GM19043 (cell line): Measurements from ENCODE around the gene INO80B.
"Not testable (repeated sequence)": the region's sequence is repeated elsewhere in the genome, so short reads cannot be mapped to it uniquely, and the experiment has no call there.

Source experiments
- ATAC-seq: cut with Tn5 transposase; IDR thresholded peaks from one replicate; pipeline ENCODE4 v1.9.1; 2021; ENCODE audit warnings: low read depth; ENCODE audit not compliant: unreplicated experiment

The INO80B gene

GRCh38 chr2:74474481-74474880 is 19.6 kb downstream of the INO80B start:
- no peak for ATAC-seq

- ATAC-seq, result no peak
Measured at GRCh38 chr2:74474899-74475298, 20.0 kb downstream of the INO80B start.

GRCh38 chr2:74481431-74481830 is 26.5 kb downstream of the INO80B start:
- no peak for ATAC-seq

DNA sequence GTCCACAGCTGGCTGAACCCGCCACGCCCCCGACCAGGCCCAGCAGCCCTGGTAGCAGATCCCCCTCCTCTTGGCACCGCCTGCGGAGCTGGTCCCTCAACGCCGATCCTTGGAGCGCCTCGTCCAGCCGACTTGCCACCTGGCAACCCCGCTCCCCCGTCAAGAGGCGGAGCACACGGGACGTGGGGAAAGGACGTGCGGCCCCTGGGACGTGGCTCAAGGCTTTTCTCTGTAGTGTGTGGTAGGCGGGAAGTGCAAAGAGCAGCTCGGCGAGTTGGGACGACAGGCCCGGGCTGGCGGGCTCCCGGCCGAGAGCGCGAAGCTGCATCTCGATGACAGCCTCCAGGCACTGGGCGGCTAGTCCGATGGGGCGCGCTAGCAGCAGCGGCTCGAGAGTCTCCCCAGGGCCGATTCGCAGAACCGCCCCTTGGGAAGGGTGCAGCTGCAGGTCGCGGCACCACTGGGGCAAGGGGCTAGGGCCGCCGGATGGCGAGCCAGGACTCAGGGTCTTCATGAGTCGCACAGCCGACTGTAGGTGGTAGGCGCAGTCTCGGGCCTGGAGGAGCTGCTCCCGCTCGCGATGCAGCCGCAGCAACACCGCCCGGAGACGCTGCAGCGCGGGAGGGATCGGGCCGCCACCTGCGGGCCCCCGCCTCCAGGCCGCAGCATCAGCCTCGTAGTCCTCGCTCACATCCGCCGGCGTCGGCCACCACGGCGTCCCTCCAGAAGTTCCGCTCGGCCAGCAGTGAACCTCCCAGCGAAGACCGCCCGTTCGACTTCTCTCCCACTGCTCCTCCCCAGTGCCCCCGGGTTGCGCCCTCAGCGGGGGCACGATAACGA is 27.3 kb downstream of the INO80B start:
- ATAC-seq, result peak; percentile 36

- peak; percentile 90 for ATAC-seq
Measured at GRCh38 chr2:74482801-74483674, 28.2 kb downstream of the INO80B start, which contains the start of the genes CCDC142 and TTC31. TSS of gene CCDC142 (minus strand) at chr2:74482998. CDS start at chr2:74482837, 161 bp downstream. TSS of gene TTC31 (plus strand) at chr2:74483081. CDS start at chr2:74483096, 15 bp downstream.

GRCh38 chr2:74483675-74484164 is 28.8 kb downstream of the INO80B start:
- not testable (repeated sequence) for ATAC-seq

GRCh38 chr2:74486141-74486540 is 31.3 kb downstream of the INO80B start:
- no peak for ATAC-seq

- ATAC-seq, result no peak
Measured at GRCh38 chr2:74488643-74489481, 34.0 kb downstream of the INO80B start.

GRCh38 chr2:74489906-74490305 is 35.0 kb downstream of the INO80B start:
- ATAC-seq, result no peak

DNA sequence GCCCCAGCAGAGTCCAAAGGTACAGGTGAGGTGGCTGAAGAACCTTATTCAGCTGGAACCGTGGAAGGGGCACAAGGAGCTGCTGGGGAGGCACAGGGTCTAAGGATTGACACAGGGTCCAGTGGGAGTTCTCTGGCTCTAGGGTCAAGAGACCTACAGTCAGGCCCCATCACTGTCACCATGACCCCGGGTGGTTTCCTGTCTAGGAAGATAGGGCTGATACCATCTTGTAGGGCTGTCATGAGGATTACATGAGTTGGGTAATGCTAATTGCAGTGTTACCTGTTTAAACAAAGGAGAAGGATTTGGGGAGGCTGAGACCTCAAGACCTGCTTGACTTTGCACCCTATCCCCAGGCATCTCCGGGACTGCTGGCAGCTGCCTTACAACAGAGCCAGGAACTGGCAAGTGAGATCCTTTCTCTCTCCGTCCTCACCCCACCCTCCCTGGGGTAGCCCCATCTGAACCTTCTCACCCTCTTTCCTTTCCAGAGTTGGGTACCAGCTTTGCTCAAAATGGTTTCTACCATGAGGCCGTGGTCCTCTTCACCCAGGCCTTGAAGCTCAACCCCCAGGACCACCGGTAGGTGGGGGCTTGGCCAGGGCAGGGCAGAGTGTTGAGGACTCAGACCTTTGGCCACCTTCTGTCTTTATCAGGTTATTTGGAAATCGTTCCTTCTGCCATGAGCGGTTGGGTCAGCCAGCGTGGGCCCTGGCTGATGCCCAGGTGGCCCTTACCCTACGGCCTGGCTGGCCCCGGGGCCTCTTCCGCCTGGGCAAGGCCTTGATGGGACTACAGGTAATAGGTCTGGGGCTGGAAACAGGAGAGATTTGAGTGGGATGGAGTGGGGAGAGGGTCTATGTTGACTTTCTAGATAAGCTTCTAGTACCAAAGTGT is 37.0 kb downstream of the INO80B start:
- ATAC-seq, result no peak

GRCh38 chr2:74493546-74493945 is 38.7 kb downstream of the INO80B start:
- no peak for ATAC-seq

- no peak for ATAC-seq
Measured at GRCh38 chr2:74495440-74495839, 40.6 kb downstream of the INO80B start.

DNA sequence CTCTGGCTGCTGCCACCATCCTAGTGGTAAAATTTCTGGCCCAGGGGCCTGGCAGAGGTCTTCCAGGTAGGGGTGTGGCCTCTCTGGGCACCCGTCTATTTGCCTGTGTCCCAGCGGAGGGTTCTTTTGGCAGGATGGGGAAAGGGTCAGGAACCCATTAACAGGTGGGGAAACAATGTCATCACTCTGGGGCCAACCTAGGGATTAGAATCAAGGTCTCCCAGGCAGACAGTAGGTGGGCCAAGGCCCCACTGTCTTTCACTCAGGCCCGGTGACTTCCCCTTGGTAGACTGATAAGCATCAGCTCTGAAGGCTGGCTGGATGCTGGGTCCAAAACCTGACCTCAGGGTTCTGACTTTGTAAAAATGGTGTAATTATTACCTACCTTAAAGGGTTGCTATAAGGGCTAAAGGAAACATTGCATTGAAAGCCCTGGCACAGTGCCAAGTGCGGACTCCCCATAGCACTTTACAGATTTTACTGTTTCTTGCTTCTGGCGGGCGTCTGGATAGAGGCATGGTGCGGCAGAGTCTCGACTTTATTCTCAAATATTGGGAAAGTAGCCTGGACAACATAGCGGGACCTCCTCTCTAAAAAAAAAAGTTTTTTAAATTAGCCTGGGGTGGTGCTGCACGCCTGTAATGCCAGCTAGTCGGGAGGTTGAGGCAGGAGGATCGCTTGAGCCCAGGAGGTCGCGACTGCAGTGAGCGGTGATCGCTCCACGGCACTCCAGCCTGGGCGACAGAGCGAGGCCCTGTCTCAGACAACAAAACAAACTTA is 42.3 kb downstream of the INO80B start:
- no peak for ATAC-seq

- ATAC-seq, result no peak
Measured at GRCh38 chr2:74497777-74498499, 43.1 kb downstream of the INO80B start.

DNA sequence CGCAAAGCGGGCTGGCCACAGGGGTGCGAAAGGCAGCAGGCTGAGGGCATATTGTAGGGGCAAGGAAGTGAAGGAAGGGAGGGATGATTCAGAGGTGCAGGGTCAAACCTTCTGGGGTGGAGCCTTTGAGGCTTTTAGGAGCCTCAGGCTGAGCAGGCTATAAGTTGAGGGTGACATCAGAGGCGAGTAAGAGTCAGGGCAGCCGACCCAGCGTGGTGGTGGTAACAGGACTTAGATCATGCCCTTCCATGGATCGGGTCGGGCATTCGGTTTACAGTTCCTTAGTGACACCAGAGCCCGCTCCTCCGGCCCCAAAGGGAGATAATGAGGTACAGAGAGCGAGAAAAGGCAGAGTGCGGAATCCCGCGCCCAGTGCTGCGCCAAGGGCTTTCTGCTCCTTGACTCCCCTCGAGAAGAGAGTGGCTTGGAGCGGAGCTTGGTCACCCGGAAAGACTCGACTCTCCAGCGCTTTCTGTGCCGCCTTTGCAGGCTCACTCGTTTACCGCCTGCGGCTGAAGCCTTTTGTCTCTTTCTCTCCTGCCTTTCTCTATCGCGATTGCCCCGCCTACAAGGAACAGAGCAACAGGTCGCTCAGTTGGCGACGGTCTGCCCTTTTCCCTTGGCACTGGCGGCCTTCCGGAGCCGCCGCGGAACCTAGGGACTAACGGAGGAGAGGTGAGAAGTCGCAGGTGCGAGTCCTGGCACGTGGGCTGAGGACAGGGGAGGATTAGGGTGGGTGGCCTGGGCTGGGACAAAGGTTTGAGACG is 43.8 kb downstream of the INO80B start:
- no peak for ATAC-seq

DNA sequence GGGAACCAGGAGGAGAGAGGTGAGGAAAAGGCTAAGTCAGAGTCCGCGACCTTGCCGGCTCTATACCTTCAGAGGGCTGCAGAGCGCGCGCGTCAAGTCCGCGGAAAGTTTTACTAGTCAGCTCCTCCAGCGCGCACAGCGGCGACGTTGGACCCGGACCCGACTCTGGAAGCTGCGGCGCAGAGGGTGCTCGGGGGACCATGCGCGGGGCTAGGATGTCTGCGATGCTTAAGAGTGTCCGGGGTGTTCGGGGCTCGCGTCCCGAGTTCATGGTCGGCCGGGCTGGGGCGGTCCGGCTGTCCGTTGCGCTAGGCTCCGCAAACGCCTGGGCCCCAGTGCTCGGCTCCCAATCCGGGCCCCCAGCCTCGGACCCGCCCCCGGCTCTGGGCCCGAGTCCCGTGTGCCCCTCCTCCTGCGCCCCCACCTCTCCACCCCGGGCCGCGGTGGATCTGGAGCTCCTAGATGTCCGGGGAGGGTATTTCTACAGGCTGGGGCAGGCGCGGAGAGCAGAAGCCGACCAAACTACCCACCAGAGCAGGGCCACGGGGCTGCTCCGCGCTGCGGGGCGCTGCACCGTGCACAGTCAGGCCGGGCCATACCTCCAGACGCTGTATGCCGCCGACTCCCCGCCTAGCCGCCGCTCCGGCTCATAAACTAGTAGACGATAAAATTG is 44.5 kb downstream of the INO80B start, which contains the start of gene LBX2:
LBX2 (minus strand) TSS at position 337 of the 673 bp plus-strand sequence; CDS start at position 271, 66 bp downstream.
- no peak for ATAC-seq
